ENCODE results near the gene AGO4. TPM values are rescaled to one million over a fixed set of nuclear protein-coding genes. Genes with fewer than 3 reads are reported as not detected.

Gene AGO4
- total and polyA plus RNA-seq, 7 donors, result 3.5 to 27.4 (median 13.9) TPM

- no peaks in the 10 kb centered on the region for H3K27me3 ChIP-seq (ENCODE audit: insufficient read depth in 3 of 3, low read length in 2 of 3)
- H3K4me1 ChIP-seq, result no peaks in the 10 kb centered on the region
- no peak overlapping the region for H3K4me3 ChIP-seq
- intact Hi-C loops (cut with DNase I), result no loop called here
- no peak overlapping the region for H3K27ac ChIP-seq
- DNase-seq (no peak), ATAC-seq (no peak)
- no peaks in the 10 kb centered on the region for H3K9me3 ChIP-seq
- no peak for TF ChIP-seq CTCF (IDR thresholded peaks at IDR 0.05)
- peaks cover 3 to 51% of the 10 kb centered on the region in 2 donors for H3K36me3 ChIP-seq (ENCODE audit: insufficient read depth in 1 of 2, low read depth in 1 of 2)
These were observed 50.0 kb downstream of the AGO4 start for GRCh38 chr1:35857830-35858229.

- Histone ChIP-seq H3K4me1 (no peaks in the 10 kb centered on the region), H3K27ac (no peak overlapping the region), H3K36me3 (ENCODE audit: insufficient read depth in 1 of 2, low read depth in 1 of 2) (peaks cover 0 to 24% of the 10 kb centered on the region in 2 donors), H3K4me3 (no peak overlapping the region), H3K9me3 (no peaks in the 10 kb centered on the region), H3K27me3 (ENCODE audit: insufficient read depth in 3 of 3, low read length in 2 of 3) (no peaks in the 10 kb centered on the region)
- no peak for DNase-seq
- ATAC-seq, result no peak
- intact Hi-C loops (cut with DNase I), result no loop called here
- 81 to 89% (median 86%) methylated on average over 3 of the region's 3 CpGs for whole genome bisulfite sequencing, 3 donors
- TF ChIP-seq CTCF (IDR thresholded peaks at IDR 0.05), result no peak
These were observed 52.9 kb downstream of the AGO4 start for GRCh38 chr1:35860696-35861095.

GRCh38 chr1:35863136-35863535 is 55.3 kb downstream of the AGO4 start:
- Histone ChIP-seq H3K4me1 (no peaks in the 10 kb centered on the region), H3K27me3 (ENCODE audit: insufficient read depth in 3 of 3, low read length in 2 of 3) (no peaks in the 10 kb centered on the region), H3K4me3 (no peak overlapping the region), H3K9me3 (no peaks in the 10 kb centered on the region), H3K27ac (no peak overlapping the region), H3K36me3 (ENCODE audit: insufficient read depth in 1 of 2, low read depth in 1 of 2) (peaks cover 0 to 7% of the 10 kb centered on the region in 2 donors)
- ATAC-seq (no peak), DNase-seq (no peak)
- 95 to 100% (median 97%) methylated on average over 1 of the region's 1 CpG for WGBS, 3 donors
- intact Hi-C loops (cut with DNase I), result no loop called here
- no peak for TF ChIP-seq CTCF (IDR thresholded peaks at IDR 0.05)

- no peak for TF ChIP-seq CTCF (IDR thresholded peaks at IDR 0.05)
- 58 to 66% (median 60%) methylated on average over 3 of the region's 3 CpGs for WGBS, 3 donors
- ATAC-seq (no peak), DNase-seq (no peak)
- H3K4me3 ChIP-seq, result no peak overlapping the region
- H3K4me1 ChIP-seq, result no peaks in the 10 kb centered on the region
- H3K9me3 ChIP-seq, result no peaks in the 10 kb centered on the region
- intact Hi-C loops (cut with DNase I), result no loop called here
- H3K27me3 ChIP-seq (ENCODE audit: insufficient read depth in 3 of 3, low read length in 2 of 3), result no peaks in the 10 kb centered on the region
- peaks cover 0 to 5% of the 10 kb centered on the region in 2 donors for H3K36me3 ChIP-seq (ENCODE audit: insufficient read depth in 1 of 2, low read depth in 1 of 2)
- H3K27ac ChIP-seq, result no peak overlapping the region
These were observed 56.2 kb downstream of the AGO4 start for GRCh38 chr1:35863881-35864625.

DNA sequence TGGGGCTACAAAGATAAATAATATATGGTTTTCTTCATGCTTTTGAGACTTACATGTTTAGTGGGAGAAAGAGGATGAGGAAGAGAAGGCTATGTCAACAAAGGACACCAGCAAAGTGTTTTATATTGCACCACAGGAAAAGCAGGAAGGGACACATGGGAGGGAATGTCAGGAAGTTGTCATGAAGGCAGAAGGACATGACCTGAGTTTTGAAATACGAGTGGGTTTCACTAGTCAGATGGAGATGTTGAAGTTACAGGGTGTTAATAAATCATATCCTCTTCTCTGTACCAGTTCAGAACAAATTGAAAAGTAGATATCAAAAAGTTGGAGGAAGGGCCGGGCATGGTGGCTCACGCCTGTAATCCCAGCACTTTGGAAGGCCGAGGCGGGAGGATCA is 57.0 kb downstream of the AGO4 start:
- Histone ChIP-seq H3K4me3 (no peak overlapping the region), H3K9me3 (no peaks in the 10 kb centered on the region), H3K4me1 (no peaks in the 10 kb centered on the region), H3K27ac (no peak overlapping the region), H3K36me3 (ENCODE audit: insufficient read depth in 1 of 2, low read depth in 1 of 2) (peaks cover 0 to under 1% of the 10 kb centered on the region in 2 donors), H3K27me3 (ENCODE audit: insufficient read depth in 3 of 3, low read length in 2 of 3) (no peaks in the 10 kb centered on the region)
- ATAC-seq (no peak), DNase-seq (no peak)
- no peak for TF ChIP-seq CTCF (IDR thresholded peaks at IDR 0.05)
- intact Hi-C loops (cut with DNase I), result no loop called here
- WGBS, 3 donors, result 76 to 86% (median 83%) methylated on average over 5 of the region's 5 CpGs

All from psoas muscle (tissue), 8 donors.